ENCODE measurements around the gene ATP5IF1. TPM values are rescaled to one million over a fixed set of nuclear protein-coding genes. Genes with fewer than 3 reads are reported as not detected.

The ATP5IF1 gene
- total RNA-seq, 2 experiments from 2014 or later, result 77.4 to 78.0 TPM

DNA sequence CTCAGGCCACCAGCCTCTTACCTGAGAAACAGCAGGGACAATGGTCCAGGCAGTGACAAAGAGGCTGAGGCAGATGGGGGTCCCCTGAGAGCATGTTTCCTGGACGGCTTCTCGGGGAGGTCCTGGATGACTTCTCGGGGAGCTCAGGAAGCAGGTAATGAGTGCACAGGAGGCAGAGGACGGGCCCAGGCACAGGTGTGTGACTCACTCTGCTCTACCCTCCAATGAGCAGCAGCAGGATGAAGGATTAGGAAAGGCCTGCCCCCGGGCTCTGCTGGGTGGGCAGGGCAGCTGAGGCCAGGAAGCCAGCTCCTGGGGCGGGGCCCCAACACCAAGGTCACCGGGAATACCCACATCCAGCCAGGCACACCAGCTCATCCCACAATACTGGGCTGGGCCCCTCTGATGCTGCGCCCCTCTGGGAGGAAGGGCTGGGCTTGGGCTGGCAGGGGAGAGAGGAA lies 42.2 kb upstream of the ATP5IF1 start:
- Mint-ChIP-seq H3K27me3 (no peaks in the 10 kb centered on the region), H3K4me3 (no peak overlapping the region), H3K9me3 (no peaks in the 10 kb centered on the region), H3K4me1 (ENCODE audit: low read depth) (peaks cover 17% of the 10 kb centered on the region), H3K36me3 (ENCODE audit: low read depth) (peaks cover 28% of the 10 kb centered on the region), H3K27ac (no peak overlapping the region)
- ATAC-seq (ENCODE audit: poor library complexity) (no peak), DNase-seq (no peak)
- TF ChIP-seq, protein P1, sequence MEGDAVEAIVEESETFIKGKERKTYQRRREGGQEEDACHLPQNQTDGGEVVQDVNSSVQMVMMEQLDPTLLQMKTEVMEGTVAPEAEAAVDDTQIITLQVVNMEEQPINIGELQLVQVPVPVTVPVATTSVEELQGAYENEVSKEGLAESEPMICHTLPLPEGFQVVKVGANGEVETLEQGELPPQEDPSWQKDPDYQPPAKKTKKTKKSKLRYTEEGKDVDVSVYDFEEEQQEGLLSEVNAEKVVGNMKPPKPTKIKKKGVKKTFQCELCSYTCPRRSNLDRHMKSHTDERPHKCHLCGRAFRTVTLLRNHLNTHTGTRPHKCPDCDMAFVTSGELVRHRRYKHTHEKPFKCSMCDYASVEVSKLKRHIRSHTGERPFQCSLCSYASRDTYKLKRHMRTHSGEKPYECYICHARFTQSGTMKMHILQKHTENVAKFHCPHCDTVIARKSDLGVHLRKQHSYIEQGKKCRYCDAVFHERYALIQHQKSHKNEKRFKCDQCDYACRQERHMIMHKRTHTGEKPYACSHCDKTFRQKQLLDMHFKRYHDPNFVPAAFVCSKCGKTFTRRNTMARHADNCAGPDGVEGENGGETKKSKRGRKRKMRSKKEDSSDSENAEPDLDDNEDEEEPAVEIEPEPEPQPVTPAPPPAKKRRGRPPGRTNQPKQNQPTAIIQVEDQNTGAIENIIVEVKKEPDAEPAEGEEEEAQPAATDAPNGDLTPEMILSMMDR (IDR thresholded peaks at IDR 0.05), result no peak
- H3K9me3 ChIP-seq (ENCODE audit: control insufficient read depth in 1 of 2, insufficient read depth in 1 of 2, low read length in 2 of 2), result peaks cover 0 to 20% of the 10 kb centered on the region in 2 experiments
- peaks cover 17% of the 10 kb centered on the region for H3K36me3 ChIP-seq (ENCODE audit: insufficient read depth, low read length)
- H3K27me3 ChIP-seq (ENCODE audit: control insufficient read depth in 1 of 2, insufficient read depth in 2 of 2, low read length in 2 of 2), result no peaks in the 10 kb centered on the region
- intact Hi-C loops (cut with DNase I, micrococcal nuclease), result no loop called here
- H3K4me3 ChIP-seq (ENCODE audit: low read length), result no peak overlapping the region
- no peak overlapping the region for H3K27ac ChIP-seq (ENCODE audit: low read depth in 1 of 2, low read length in 2 of 2)
- POLR2A ChIA-PET, result interaction anchor here (0.7 kb wide), 1 partner anchor 15 kb away, joined by 3 read pairs; no protein-coding TSS in a partner anchor
- CTCF ChIA-PET, result no interaction called here
- H3K4me1 ChIP-seq (ENCODE audit: insufficient read depth, low read length), result peaks cover 25% of the 10 kb centered on the region

DNA sequence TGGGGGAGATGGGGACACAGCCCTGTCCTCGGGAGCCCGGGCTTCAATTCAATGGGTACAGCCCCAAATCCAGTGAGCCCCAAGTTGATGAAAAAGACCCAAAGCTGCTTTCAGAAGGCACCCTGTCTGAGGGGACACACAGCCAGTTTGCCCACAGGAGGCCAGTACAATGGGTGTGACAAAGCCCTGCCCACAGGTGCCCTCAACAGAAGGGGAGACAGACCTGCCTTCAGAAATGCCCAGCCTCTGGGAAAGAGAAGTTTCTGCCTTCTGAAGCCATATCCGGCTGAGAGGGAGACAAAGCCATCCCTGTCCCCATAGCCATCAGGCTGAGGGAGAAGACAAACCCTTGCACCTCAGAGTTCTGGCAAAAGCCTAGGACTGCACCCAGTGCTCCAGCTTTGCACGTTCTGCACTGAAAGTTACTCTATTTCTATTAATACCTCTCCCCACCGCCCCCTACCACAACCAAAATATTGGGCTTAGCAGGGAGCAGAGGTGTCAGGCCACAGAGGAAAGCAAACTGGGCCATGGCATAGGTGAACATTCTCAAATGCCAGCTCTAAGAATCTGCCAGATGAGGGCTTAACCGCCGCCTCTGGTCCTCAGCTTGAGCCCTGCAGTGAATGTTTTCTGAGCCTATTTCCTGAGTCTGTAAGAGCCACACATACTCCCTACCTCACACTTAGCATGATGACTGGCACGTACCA lies 41.4 kb upstream of the ATP5IF1 start:
- ChIA-PET CTCF (no interaction called here), POLR2A (no interaction called here)
- Mint-ChIP-seq H3K9me3 (peaks cover 3% of the 10 kb centered on the region), H3K36me3 (ENCODE audit: low read depth) (peaks cover 35% of the 10 kb centered on the region), H3K4me3 (no peak overlapping the region), H3K27me3 (no peaks in the 10 kb centered on the region), H3K27ac (no peak overlapping the region), H3K4me1 (ENCODE audit: low read depth) (peaks cover 25% of the 10 kb centered on the region)
- DNase-seq (no peak), ATAC-seq (ENCODE audit: poor library complexity) (no peak)
- Histone ChIP-seq H3K9me3 (ENCODE audit: control insufficient read depth in 1 of 2, insufficient read depth in 1 of 2, low read length in 2 of 2) (peaks cover 5 to 25% of the 10 kb centered on the region in 2 experiments), H3K27ac (ENCODE audit: low read depth in 1 of 2, low read length in 2 of 2) (no peak overlapping the region), H3K4me3 (ENCODE audit: low read length) (no peak overlapping the region), H3K27me3 (ENCODE audit: control insufficient read depth in 1 of 2, insufficient read depth in 2 of 2, low read length in 2 of 2) (no peaks in the 10 kb centered on the region), H3K36me3 (ENCODE audit: insufficient read depth, low read length) (peaks cover 19% of the 10 kb centered on the region), H3K4me1 (ENCODE audit: insufficient read depth, low read length) (peaks cover 33% of the 10 kb centered on the region)
- intact Hi-C loops (cut with DNase I, micrococcal nuclease), result loop anchor here in 1 of 2 experiments (5.0 kb wide), 1 partner anchor 87 kb away; no protein-coding TSS in a partner anchor
- TF ChIP-seq, protein P1 (IDR thresholded peaks at IDR 0.05), result no peak

DNA sequence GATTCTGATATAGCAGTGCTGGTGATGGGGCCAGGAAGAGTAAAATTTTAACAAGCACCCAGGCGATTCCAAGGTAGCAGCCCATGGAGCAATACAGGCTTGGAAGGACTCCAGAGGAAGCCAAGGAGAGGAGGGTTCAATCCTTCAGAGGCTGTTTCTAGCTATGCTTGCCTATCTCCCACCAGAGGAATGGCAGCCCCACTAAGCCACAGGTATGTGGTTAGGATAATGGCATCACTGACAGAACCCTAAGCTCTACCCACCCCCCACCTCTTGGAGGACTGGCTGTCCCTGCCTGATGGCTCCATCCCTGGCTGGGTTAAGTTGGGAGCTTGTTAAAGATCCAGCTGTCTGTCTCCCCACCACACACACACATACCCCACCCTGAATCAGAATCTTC lies 40.1 kb upstream of the ATP5IF1 start:
- no peak overlapping the region for H3K4me3 ChIP-seq (ENCODE audit: low read length)
- no peak for DNase-seq
- H3K9me3 Mint-ChIP-seq, result peaks cover 4% of the 10 kb centered on the region
- H3K27ac Mint-ChIP-seq, result no peak overlapping the region
- H3K36me3 Mint-ChIP-seq (ENCODE audit: low read depth), result peaks cover 48% of the 10 kb centered on the region
- peaks cover 38% of the 10 kb centered on the region for H3K4me1 Mint-ChIP-seq (ENCODE audit: low read depth)
- ChIA-PET CTCF (interaction anchor here (0.7 to 1.2 kb wide), 2 partner anchors 13 kb away, joined by 3 to 5 read pairs; no protein-coding TSS in a partner anchor), POLR2A (no interaction called here)
- peaks cover 45% of the 10 kb centered on the region for H3K4me1 ChIP-seq (ENCODE audit: insufficient read depth, low read length)
- no peaks in the 10 kb centered on the region for H3K27me3 ChIP-seq (ENCODE audit: control insufficient read depth in 1 of 2, insufficient read depth in 2 of 2, low read length in 2 of 2)
- no peak for ATAC-seq (ENCODE audit: poor library complexity)
- intact Hi-C loops (cut with DNase I, micrococcal nuclease), result loop anchor here in 1 of 2 experiments (5.0 kb wide), 1 partner anchor 88 kb away; no protein-coding TSS in a partner anchor
- TF ChIP-seq, protein P1 (IDR thresholded peaks at IDR 0.05), result no peak
- H3K9me3 ChIP-seq (ENCODE audit: control insufficient read depth in 1 of 2, insufficient read depth in 1 of 2, low read length in 2 of 2), result peaks cover 5 to 25% of the 10 kb centered on the region in 2 experiments
- H3K27me3 Mint-ChIP-seq, result no peaks in the 10 kb centered on the region
- H3K36me3 ChIP-seq (ENCODE audit: insufficient read depth, low read length), result peaks cover 28% of the 10 kb centered on the region
- no peak overlapping the region for H3K27ac ChIP-seq (ENCODE audit: low read depth in 1 of 2, low read length in 2 of 2)
- no peak overlapping the region for H3K4me3 Mint-ChIP-seq
